Right renal cortex interstitium (tissue), 3 donors: Measurements from ENCODE around the gene CORO2A. TPM values are rescaled to one million over a fixed set of nuclear protein-coding genes. Genes with fewer than 3 reads are reported as not detected.
"Not testable (repeated sequence)": the region's sequence is repeated elsewhere in the genome, so short reads cannot be mapped to it uniquely, and the experiment has no call there.

ENCODE experiments used
- DNase-seq, 3 donors: peaks; one replicate each; pipeline ENCODE4 v3.0.0-alpha.2; 2013; ENCODE audit warnings: low read depth in 3 of 3, low spot score in 2 of 3
- polyA plus RNA-seq, 3 donors: library from polyadenylated mRNA; unstranded; fragments of 120-200 nt; gene quantifications; one replicate each; pipeline ENCODE4 v1.2.1, GENCODE V29; 2013; ENCODE audit not compliant: insufficient read length in 3 of 3

The CORO2A gene
- polyA plus RNA-seq, 3 donors: 1.7 to 2.9 (median 2.1) TPM

- peak; percentile 12 to 46 (median 31) for DNase-seq
Measured at GRCh38 chr9:98118640-98119601, 73.5 kb downstream of the CORO2A start, which contains the start of gene TRIM14. Gene TRIM14, minus strand, starts transcription at chr9:98119222. Its CDS starts 34 bp downstream, at chr9:98119188.

GRCh38 chr9:98117984-98118639, 74.3 kb downstream of the CORO2A start:
- DNase-seq: no peak

GRCh38 chr9:98117097-98117496, 75.3 kb downstream of the CORO2A start:
- not testable (repeated sequence) for DNase-seq

- no peak for DNase-seq
Measured at GRCh38 chr9:98109052-98109451, 83.4 kb downstream of the CORO2A start.

DNA sequence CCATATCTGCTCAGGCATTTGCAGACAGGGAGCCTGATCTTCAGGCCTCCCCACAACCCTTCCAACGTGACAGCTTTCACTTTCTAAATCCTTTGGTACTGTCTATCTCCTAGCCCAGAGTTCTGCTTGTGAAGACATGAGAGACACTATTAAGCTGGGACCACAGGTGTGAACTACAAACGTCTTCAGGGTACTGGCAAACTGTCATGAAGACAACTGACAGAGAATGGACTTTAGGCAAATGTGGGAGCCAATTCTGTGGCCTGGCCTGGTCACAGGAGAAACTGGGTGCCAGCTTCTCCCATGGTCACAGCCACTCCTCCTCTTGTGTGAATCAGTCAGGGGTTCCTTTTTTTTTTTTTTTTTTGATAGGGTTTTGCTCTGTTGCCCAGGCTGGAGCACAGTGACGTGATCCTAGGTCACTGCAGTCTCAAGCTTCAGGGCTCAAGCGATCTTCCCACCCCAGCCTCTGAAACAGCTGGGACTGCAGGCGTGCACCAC, 83.9 kb downstream of the CORO2A start:
- DNase-seq: no peak

- DNase-seq: no peak
Measured at GRCh38 chr9:98107926-98108325, 84.5 kb downstream of the CORO2A start.

DNA sequence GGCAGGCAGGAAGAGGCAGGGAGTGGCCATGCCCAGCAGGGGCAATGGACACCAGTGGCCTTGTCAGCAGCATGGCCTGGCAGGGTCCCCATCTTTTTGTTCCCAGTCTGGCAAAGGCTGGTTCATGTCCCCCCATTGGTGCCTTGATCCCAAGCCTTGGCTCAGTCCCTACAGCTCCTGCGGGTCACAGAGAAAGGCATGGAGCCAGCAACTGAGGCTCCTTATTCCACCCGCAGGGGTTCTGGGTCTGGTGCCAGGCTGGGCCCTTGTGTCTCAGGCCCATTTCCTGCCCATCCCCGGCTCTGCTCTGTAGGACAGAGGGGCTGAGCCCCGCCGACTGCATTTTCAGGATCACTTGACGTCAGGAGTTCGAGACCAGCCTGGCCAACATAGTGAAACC, 87.4 kb downstream of the CORO2A start:
- DNase-seq: no peak

GRCh38 chr9:98104445-98104881, 88.0 kb downstream of the CORO2A start:
- DNase-seq: no peak

- no peak for DNase-seq
Measured at GRCh38 chr9:98101868-98102273, 90.6 kb downstream of the CORO2A start.

- no peak for DNase-seq
Measured at GRCh38 chr9:98101416-98101815, 91.0 kb downstream of the CORO2A start.

DNA sequence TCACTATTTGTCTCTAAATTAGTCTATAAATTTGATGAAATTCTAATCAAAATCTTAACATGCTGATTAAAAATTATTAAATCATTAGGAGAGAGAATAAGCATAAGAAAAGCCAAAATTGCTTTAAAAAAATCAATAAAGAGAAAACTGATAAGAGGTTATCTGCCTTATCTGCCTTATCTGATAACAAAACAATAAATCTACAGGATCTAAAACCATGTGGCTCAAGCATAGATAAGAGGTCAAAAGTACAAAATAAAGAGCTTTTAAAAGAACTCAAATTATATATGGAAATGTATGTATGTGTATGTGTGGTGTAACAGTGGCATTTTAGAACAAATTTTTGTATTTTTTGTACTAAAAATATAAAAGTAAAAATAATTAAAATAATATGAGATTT, 92.0 kb downstream of the CORO2A start:
- no peak for DNase-seq

DNA sequence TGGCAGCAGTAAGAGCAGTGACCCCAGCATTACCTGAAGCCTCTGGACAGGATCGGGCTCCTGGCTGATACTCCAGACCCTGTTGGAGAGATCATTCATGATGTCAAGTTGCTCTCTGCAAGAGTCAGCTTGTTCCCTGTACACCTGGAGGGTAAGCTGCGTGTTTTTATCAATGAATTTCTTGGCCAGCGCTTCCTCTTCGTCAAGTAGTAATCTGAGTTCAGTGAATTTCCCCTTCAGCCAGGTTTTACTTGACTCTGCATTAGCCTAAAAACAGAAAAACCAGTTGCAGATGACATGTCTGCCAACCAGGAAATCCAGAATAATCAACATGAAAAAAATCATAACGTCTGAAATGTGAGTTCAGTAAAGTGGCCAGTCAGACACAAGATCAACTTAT, 92.5 kb downstream of the CORO2A start:
- no peak for DNase-seq

GRCh38 chr9:98099346-98099745, 93.1 kb downstream of the CORO2A start:
- no peak for DNase-seq

GRCh38 chr9:98097836-98098235, 94.6 kb downstream of the CORO2A start:
- no peak for DNase-seq

DNA sequence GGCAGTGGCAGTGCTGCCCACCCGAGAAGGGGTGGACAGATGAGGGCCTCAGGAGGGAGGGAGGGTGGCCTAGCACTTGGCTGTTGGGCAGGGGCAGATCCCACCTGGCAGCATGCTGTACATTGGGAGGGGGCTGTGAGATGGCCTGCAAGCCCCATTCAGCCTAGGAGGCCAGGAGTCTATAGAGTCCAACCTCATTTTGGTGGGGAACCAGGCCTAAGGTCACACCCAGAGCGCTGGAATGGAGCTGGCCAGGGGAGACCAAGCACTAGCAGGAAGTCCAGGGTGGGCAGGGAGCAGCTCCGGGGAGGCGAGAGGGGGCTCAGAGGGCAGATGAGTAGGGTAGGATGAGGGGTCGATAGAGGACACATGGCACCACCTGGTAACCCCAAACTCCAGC, 96.3 kb downstream of the CORO2A start:
- no peak for DNase-seq

GRCh38 chr9:98095401-98095800, 97.0 kb downstream of the CORO2A start:
- no peak for DNase-seq

- DNase-seq: no peak
Measured at GRCh38 chr9:98094851-98095250, 97.6 kb downstream of the CORO2A start.

DNA sequence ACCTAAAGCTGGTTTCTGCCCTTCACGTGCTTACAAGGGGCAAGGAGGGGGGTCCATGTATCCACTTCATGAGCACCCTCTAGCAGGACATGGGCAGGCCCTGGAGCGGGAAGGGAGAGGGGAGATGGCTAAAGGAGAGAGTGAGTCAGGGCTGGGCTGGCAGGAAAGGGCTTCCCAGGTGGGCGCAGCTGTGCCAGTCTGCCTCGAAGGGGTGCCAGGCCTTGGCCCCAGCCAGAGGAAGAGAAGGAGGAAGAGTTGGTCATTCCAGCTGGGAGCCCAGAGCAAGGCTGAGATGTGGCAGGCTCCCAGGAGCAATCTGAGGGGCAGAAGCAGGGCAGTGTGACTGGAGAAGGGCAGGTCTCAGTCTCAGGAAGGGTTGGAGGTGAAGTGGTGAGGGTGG, 98.1 kb downstream of the CORO2A start:
- no peak for DNase-seq

GRCh38 chr9:98092613-98092931, 99.9 kb downstream of the CORO2A start:
- DNase-seq: no peak

DNA sequence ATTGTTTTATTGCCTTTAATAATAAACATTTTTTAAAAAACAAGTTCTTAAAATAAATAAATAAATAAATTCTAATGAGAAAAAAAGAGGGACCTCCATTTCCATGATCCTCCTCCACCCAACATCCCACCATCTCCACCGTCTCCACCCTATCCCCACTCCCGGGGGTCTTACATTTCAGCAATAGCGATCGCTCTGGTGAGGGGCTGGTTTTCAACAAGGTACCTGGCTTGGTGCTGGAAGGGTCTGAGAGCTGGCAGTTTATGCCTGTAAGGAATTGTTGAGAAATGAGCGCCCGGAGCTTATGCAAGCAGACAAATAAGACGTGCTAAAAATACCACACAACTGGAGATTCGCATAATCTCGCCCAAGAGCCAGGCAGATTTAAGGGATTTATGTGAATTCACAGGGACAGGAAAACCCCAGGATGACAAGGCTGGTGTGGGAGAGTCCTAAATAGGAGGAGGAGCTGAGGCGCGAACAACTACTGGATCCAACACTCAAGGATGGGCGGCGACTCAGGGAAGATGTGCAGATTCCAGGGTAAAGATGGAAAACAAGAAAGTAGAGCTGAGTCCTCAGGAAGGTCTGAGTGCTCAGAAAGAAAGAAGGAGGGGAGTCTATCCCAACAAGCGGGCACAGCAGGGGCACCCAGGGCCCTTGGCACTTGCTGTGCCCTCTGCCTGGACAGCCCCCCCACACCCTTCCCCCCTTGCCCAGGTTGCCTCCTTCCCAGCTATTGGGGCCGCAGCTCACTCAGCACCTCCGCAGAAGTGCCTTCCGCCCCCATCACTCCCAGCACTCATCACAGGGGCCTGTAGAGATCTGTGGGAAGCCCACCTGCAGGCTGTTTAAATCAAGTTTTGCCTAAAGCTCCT, 100.5 kb downstream of the CORO2A start:
- no peak for DNase-seq

DNA sequence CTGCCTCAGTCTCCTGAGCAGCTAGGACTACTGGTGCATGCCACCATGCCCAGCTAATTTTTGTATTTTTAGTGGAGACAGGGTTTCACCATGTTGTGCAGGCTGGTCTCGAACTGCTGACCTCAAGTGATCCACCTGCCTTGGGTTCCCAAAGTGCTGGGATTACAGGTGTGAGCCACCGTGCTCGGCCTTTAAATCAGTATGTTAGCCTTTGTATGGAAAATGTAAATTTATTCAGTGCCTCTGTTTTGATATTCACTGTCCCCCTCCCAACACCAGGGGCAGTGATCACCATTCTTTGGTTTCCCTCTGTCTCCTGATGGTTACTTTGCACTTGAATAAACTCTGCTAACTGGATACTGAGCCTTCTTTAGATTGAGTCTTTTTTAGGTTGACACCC, 101.8 kb downstream of the CORO2A start:
- not testable (repeated sequence) for DNase-seq
